ENCODE data around the gene BHLHE41. TPM values are rescaled to one million over a fixed set of nuclear protein-coding genes. Genes with fewer than 3 reads are reported as not detected.

BHLHE41 gene
- 33.4 TPM for total RNA-seq
- long read RNA-seq, transcript BHLHE41-201 (5 exons, 3,837 nt): major isoform, 10 of 36 reads
- long read RNA-seq, partial matches to known transcripts: 0 of 36 reads
- long read RNA-seq, other reads (novel, unspliced or antisense): 26 of 36 reads

DNA sequence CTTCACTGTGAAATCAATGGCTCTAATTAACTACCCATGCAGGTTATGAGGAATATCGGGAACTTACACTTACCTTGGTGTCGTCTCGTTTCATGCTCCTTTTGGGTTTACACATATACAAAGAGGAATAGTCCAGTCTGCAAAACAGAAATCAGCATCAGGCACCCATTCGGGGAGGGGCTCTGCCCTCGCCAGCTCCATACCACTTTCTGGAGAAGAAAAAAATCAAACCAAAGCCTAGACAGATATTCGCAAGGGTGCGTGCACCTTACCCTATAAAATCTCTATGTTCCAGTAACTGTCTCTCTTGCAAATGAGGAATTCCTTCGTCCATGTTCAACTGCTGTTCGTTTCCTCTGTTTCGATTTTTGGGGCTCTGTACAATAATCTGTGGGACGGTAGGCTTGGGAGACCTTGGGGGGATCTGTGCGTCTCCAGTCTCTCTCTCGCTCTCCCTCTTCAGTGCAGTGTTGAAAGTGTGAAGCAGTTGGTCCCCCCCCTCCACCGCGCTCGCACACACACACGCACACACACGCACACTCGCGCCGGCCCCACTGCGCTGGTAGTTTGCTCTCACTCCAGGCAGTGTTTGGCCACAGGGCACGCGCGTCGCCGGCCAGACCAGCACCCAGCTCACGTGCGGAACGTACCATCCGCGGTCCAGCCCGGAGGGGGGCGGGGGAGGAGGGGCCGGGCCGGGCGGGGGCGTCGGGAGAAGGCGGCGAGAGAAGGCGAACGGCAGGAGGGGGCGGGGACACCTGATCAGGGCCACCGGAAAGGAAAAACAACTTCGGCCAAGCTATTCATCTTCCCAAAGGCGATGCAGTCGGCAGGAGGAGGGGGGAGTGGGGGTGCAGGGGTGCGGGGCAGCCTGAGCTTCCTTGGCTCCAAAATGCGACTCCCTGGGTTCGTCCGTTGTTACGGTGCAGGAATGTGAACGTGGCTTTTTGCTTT lies at the start of gene BHLHE41:
TSS of gene BHLHE41 (minus strand) at position 592 of the 954 bp plus-strand sequence. CDS start at position 334, 258 bp downstream.
- intact Hi-C loops (cut with micrococcal nuclease): loop anchor here (10.0 kb wide), 1 partner anchor 70 kb away; the partner anchor contains the start of gene SSPN
- H3K27me3 ChIP-seq (ENCODE audit: low read depth): no peaks in the 10 kb centered on the region
- H3K27ac ChIP-seq (replicated peaks): peak within 1 kb of the TSS; percentile 94
- no peaks in the 10 kb centered on the region for H3K36me3 ChIP-seq
- peak within 1 kb of the TSS; percentile 70 for H3K4me3 ChIP-seq
- TF ChIP-seq, protein P1, sequence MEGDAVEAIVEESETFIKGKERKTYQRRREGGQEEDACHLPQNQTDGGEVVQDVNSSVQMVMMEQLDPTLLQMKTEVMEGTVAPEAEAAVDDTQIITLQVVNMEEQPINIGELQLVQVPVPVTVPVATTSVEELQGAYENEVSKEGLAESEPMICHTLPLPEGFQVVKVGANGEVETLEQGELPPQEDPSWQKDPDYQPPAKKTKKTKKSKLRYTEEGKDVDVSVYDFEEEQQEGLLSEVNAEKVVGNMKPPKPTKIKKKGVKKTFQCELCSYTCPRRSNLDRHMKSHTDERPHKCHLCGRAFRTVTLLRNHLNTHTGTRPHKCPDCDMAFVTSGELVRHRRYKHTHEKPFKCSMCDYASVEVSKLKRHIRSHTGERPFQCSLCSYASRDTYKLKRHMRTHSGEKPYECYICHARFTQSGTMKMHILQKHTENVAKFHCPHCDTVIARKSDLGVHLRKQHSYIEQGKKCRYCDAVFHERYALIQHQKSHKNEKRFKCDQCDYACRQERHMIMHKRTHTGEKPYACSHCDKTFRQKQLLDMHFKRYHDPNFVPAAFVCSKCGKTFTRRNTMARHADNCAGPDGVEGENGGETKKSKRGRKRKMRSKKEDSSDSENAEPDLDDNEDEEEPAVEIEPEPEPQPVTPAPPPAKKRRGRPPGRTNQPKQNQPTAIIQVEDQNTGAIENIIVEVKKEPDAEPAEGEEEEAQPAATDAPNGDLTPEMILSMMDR (IDR thresholded peaks at IDR 0.05; ENCODE audit: borderline replicate concordance): no peak
- H3K4me1 ChIP-seq: peaks cover 64% of the 10 kb centered on the region
- no peaks in the 10 kb centered on the region for H3K9me3 ChIP-seq (replicated peaks)
- DNase-seq: peak; percentile 84

DNA sequence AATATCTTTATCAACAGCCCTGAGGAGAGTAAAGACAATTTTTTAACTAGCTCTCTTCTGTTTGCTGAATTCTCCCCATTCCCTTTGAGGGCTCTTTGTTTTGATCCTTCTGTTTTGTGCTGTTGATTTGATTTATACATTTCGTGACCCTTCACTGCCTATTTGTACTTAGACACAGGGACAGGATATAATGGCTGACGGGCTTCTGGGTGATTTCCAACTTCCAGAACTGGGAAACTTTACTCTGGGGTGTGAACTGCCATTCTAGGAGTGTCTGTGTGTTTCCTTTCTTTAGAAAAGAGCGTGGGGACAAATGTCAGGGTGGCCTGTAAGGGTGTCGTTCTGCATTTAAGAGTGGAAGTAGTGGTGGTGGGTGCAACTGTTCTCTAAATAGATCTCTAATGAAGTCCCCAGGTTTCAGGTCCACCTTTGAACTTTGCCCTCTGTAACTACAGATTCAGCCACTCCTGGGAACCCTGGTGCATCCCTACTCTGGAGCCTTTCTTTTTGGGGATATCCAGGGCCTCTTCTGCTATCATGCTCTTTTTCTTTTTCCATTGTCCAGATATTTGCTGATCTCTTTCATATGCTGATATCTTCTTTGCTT lies 48.2 kb upstream of the BHLHE41 start:
- H3K27ac ChIP-seq (replicated peaks): no peak overlapping the region
- H3K9me3 ChIP-seq (replicated peaks): no peaks in the 10 kb centered on the region
- no peak overlapping the region for H3K4me3 ChIP-seq
- H3K27me3 ChIP-seq (ENCODE audit: low read depth): no peaks in the 10 kb centered on the region
- TF ChIP-seq, protein P1 (IDR thresholded peaks at IDR 0.05; ENCODE audit: borderline replicate concordance): no peak
- H3K4me1 ChIP-seq: no peaks in the 10 kb centered on the region
- no peaks in the 10 kb centered on the region for H3K36me3 ChIP-seq
- no peak for DNase-seq
- intact Hi-C loops (cut with micrococcal nuclease): no loop called here

DNA sequence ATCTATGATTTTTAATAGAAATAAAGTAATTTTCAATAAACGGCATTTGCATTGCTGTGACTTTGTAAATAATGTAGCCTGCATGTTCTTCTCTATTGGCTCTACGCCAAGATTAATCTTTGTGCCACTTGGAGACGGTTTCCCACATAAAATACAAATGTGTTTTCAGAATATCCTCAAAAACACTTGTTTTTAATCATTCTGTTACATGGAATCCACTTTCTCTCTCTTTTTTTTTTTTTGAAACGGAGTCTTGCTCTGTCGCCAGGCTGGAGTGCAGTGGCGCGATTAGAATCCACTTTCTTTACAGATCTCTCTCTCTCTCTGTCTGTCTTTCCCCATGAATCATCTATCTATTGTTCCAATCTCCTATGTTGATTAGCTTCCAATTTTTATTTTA lies 47.7 kb upstream of the BHLHE41 start:
- Histone ChIP-seq H3K27ac (replicated peaks) (no peak overlapping the region), H3K27me3 (ENCODE audit: low read depth) (no peaks in the 10 kb centered on the region), H3K9me3 (replicated peaks) (no peaks in the 10 kb centered on the region), H3K36me3 (no peaks in the 10 kb centered on the region), H3K4me3 (no peak overlapping the region), H3K4me1 (no peaks in the 10 kb centered on the region)
- no peak for DNase-seq
- intact Hi-C loops (cut with micrococcal nuclease): no loop called here
- TF ChIP-seq, protein P1 (IDR thresholded peaks at IDR 0.05; ENCODE audit: borderline replicate concordance): no peak

DNA sequence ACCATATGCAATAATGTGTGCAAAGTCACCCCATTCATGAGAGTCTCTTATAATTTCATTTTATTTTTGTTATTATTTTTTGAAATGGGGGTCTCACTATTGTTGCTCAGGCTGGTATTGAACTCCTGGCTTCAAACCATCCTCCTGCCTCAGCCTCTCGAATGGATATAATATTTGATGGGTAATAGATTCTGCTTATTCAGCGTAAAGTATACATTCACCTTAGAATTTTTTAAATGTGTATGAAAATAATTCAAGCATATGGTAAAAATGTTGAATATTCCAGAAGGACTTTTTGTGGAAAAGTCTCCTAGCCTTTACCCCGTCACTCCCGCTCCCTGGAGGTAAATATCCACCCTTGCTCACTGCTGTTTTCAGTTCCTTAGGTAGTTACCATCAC lies 47.2 kb upstream of the BHLHE41 start:
- TF ChIP-seq, protein P1 (IDR thresholded peaks at IDR 0.05; ENCODE audit: borderline replicate concordance): no peak
- DNase-seq: no peak
- H3K9me3 ChIP-seq (replicated peaks): no peaks in the 10 kb centered on the region
- H3K27ac ChIP-seq (replicated peaks): no peak overlapping the region
- H3K4me1 ChIP-seq: no peaks in the 10 kb centered on the region
- no peaks in the 10 kb centered on the region for H3K36me3 ChIP-seq
- intact Hi-C loops (cut with micrococcal nuclease): no loop called here
- no peaks in the 10 kb centered on the region for H3K27me3 ChIP-seq (ENCODE audit: low read depth)
- H3K4me3 ChIP-seq: no peak overlapping the region

DNA sequence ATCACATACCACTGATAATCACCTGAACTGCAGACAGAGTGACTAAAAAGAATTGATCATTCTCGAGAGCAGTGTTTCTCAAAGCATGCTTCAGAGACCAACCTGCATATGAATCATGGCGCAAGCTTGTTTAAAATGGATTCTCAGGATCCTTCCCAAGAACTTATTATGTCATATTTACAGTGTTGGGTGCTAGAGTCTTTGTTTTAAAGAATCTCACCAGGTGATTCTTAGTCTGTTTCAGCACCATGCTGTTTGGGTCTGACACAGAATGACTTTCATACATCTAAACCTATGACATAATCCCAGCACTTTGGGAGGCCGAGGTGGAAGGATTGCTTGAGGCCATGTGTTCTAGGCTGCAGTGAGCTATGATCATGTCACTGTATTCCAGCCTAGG lies 39.3 kb upstream of the BHLHE41 start:
- no peaks in the 10 kb centered on the region for H3K4me1 ChIP-seq
- TF ChIP-seq, protein P1 (IDR thresholded peaks at IDR 0.05; ENCODE audit: borderline replicate concordance): no peak
- no peaks in the 10 kb centered on the region for H3K36me3 ChIP-seq
- no peak overlapping the region for H3K27ac ChIP-seq (replicated peaks)
- H3K9me3 ChIP-seq (replicated peaks): no peaks in the 10 kb centered on the region
- no peak for DNase-seq
- no peaks in the 10 kb centered on the region for H3K27me3 ChIP-seq (ENCODE audit: low read depth)
- H3K4me3 ChIP-seq: no peak overlapping the region
- intact Hi-C loops (cut with micrococcal nuclease): no loop called here

Measured in left ventricle myocardium inferior (tissue), 1 donor.